ENCODE data around the gene PATJ. TPM values are rescaled to one million over a fixed set of nuclear protein-coding genes. Genes with fewer than 3 reads are reported as not detected.

The PATJ gene
- total RNA-seq, 4 donors from 2014 or later, result 119 to 299 (median 149) TPM

DNA sequence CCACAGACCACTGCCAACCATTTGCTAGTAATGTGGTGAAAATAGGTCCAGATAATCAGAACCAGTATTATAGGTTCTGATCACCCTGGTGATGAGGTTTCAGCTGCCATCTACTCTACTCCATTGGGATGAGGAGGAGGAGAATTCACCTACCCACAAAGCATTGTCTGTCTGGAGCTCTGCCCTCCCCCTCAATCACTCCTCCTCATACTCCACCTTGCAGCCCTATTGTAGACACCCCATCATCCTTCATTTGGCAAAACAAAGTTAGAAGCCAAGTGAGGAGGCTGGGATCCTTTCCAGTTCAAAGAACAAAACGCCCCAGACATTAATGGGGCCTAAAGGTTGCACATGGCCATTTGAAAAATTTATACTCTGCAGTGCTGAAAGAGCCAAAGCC, 295.0 kb downstream of the PATJ start:
- no peaks in the 10 kb centered on the region for H3K27me3 ChIP-seq
- in situ Hi-C loops (cut with MboI; ENCODE audit: low pct_ligation_motif_present in 1 of 4, low pct_unique_long_range_greater_than_20kb in 1 of 4, low sequenced_read_pairs in 3 of 4), result no loop called here
- no peaks in the 10 kb centered on the region for H3K36me3 ChIP-seq
- no peak overlapping the region for H3K4me3 ChIP-seq
- TF ChIP-seq, protein P1, sequence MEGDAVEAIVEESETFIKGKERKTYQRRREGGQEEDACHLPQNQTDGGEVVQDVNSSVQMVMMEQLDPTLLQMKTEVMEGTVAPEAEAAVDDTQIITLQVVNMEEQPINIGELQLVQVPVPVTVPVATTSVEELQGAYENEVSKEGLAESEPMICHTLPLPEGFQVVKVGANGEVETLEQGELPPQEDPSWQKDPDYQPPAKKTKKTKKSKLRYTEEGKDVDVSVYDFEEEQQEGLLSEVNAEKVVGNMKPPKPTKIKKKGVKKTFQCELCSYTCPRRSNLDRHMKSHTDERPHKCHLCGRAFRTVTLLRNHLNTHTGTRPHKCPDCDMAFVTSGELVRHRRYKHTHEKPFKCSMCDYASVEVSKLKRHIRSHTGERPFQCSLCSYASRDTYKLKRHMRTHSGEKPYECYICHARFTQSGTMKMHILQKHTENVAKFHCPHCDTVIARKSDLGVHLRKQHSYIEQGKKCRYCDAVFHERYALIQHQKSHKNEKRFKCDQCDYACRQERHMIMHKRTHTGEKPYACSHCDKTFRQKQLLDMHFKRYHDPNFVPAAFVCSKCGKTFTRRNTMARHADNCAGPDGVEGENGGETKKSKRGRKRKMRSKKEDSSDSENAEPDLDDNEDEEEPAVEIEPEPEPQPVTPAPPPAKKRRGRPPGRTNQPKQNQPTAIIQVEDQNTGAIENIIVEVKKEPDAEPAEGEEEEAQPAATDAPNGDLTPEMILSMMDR (IDR thresholded peaks at IDR 0.05), result no peak
- TF ChIP-seq POLR2A (IDR thresholded peaks at IDR 0.05) (no peak), EP300 (IDR thresholded peaks at IDR 0.05; ENCODE audit: low read depth) (no peak), POLR2AphosphoS5 (IDR thresholded peaks at IDR 0.05) (no peak)
- DNase-seq, result no peak
- 42% methylated on average over 1 of the region's 1 CpG; no CpG with 5 or more reads in 1 of the 2 donors for WGBS, 2 donors (ENCODE audit: low coverage in 1 of 2)
- intact Hi-C loops (cut with DNase I; ENCODE audit: low total_unique reads), result no loop called here
- H3K9me3 ChIP-seq, result no peaks in the 10 kb centered on the region
- H3K4me1 ChIP-seq, result no peaks in the 10 kb centered on the region
- H3K27ac ChIP-seq, result no peak overlapping the region

DNA sequence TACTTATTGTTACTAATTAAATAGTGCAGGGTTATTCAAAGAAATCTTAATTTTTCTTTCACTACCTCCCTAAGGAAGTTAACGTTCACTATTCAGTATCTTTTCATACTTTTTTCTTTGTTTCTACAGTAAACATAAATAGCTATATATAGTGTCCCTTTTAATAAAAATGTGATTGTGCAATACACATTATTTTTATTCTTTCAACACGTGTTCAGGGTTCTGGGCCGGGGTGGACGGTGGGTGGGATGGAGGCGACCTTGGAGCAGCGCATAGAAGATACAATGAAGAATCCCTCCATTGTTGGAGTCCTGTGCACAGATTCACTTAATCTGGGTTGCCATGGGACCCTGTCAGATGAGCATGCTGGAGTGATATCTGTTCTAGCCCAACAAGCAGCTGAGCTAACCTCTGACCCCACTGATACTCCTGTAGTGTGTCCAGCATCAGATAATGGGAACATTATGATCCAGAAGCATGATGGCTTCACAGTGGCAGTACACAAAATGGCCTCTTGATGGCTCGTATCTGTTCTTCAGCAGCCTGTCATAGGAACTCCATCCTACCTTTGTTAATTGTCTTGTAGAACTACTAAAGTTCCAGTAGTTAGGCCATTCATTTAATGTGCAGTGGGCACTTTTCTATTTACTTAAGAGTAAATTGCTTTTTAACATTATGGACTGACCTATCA, 296.5 kb downstream of the PATJ start:
- Histone ChIP-seq H3K27me3 (no peaks in the 10 kb centered on the region), H3K4me3 (no peak overlapping the region), H3K4me1 (no peaks in the 10 kb centered on the region), H3K36me3 (no peaks in the 10 kb centered on the region), H3K27ac (no peak overlapping the region), H3K9me3 (no peaks in the 10 kb centered on the region)
- intact Hi-C loops (cut with DNase I; ENCODE audit: low total_unique reads) (no loop called here), in situ Hi-C loops (cut with MboI; ENCODE audit: low pct_ligation_motif_present in 1 of 4, low pct_unique_long_range_greater_than_20kb in 1 of 4, low sequenced_read_pairs in 3 of 4) (no loop called here)
- TF ChIP-seq, protein P1 (IDR thresholded peaks at IDR 0.05), result no peak
- TF ChIP-seq EP300 (IDR thresholded peaks at IDR 0.05; ENCODE audit: low read depth), result no peak
- no peak for TF ChIP-seq POLR2AphosphoS5 (IDR thresholded peaks at IDR 0.05)
- no peak for TF ChIP-seq POLR2A (IDR thresholded peaks at IDR 0.05)
- no peak for DNase-seq
- 94 to 95% methylated on average over 6 to 7 of the region's 7 CpGs for WGBS, 2 donors (ENCODE audit: low coverage in 1 of 2)

DNA sequence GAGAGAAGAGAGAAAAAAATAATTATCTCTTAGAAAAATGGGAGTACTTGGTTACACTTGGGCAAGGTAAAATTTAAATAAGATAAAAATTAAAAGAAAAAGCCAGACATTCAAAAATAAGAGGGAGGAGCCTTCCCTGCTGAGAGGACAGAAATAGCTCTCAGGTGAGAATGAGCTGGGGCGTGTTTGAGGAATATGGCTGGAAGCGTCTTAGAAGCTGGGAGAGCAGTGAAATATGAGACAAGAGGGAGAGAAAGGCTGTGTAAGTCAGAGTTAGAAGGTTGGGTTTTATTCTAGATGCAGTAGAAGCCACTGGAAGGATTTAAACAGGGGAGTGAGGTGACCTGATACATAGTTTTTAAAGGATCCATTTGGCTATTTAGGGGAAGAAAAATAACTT, 298.2 kb downstream of the PATJ start:
- H3K36me3 ChIP-seq, result no peaks in the 10 kb centered on the region
- H3K4me3 ChIP-seq, result no peak overlapping the region
- no peak for TF ChIP-seq POLR2A (IDR thresholded peaks at IDR 0.05)
- no peak for TF ChIP-seq EP300 (IDR thresholded peaks at IDR 0.05; ENCODE audit: low read depth)
- TF ChIP-seq POLR2AphosphoS5 (IDR thresholded peaks at IDR 0.05), result no peak
- TF ChIP-seq, protein P1 (IDR thresholded peaks at IDR 0.05), result no peak
- H3K9me3 ChIP-seq, result no peaks in the 10 kb centered on the region
- in situ Hi-C loops (cut with MboI; ENCODE audit: low pct_ligation_motif_present in 1 of 4, low pct_unique_long_range_greater_than_20kb in 1 of 4, low sequenced_read_pairs in 3 of 4) (no loop called here), intact Hi-C loops (cut with DNase I; ENCODE audit: low total_unique reads) (no loop called here)
- no peaks in the 10 kb centered on the region for H3K4me1 ChIP-seq
- WGBS, 2 donors (ENCODE audit: low coverage in 1 of 2), result 47 to 50% methylated on average over 2 of the region's 2 CpGs
- no peaks in the 10 kb centered on the region for H3K27me3 ChIP-seq
- no peak for DNase-seq
- H3K27ac ChIP-seq, result no peak overlapping the region

DNA sequence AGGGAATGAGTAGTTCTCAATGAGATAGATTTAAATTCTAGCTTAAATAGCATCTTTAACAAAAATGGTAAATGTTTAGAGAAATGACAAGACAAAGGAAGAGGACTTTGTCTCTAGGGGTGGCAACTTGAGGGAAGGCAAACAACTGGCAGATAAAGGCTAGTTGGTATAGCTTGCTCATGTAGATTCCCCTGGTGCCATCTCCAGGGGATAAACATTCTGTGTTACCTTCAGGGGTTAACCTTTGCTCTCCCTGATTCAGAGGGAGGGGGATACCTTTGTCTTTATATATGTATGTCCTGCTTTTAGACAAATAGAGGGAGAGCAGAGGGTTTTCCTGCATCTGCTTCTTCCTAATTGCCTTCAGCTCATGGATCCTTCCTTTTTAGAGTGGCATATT, 298.7 kb downstream of the PATJ start:
- no peaks in the 10 kb centered on the region for H3K4me1 ChIP-seq
- no peaks in the 10 kb centered on the region for H3K9me3 ChIP-seq
- H3K27me3 ChIP-seq, result no peaks in the 10 kb centered on the region
- in situ Hi-C loops (cut with MboI; ENCODE audit: low pct_ligation_motif_present in 1 of 4, low pct_unique_long_range_greater_than_20kb in 1 of 4, low sequenced_read_pairs in 3 of 4), result no loop called here
- no peak for DNase-seq
- H3K27ac ChIP-seq, result no peak overlapping the region
- H3K4me3 ChIP-seq, result no peak overlapping the region
- intact Hi-C loops (cut with DNase I; ENCODE audit: low total_unique reads), result no loop called here
- TF ChIP-seq EP300 (IDR thresholded peaks at IDR 0.05; ENCODE audit: low read depth), result no peak
- no peak for TF ChIP-seq POLR2A (IDR thresholded peaks at IDR 0.05)
- TF ChIP-seq, protein P1 (IDR thresholded peaks at IDR 0.05), result no peak
- TF ChIP-seq POLR2AphosphoS5 (IDR thresholded peaks at IDR 0.05), result no peak
- H3K36me3 ChIP-seq, result no peaks in the 10 kb centered on the region
